HCT116 (cell line): ENCODE results near the gene WDR93. TPM values are rescaled to one million over a fixed set of nuclear protein-coding genes. Genes with fewer than 3 reads are reported as not detected.

ENCODE experiments used
- ATAC-seq: fragments of 200-7000 bp; cut with Tn5 transposase; 2 replicates; pipeline ENCODE4 v1.9.1; 2020; ENCODE audit warnings: mild to moderate bottlenecking, moderate library complexity
- BruUV-seq: library from RNA; stranded (reverse); fragments of 400-500 nt; replicated peaks from 2 replicates; lab custom pipeline; 2021; lab: Mats Ljungman, UMichigan
- CTCF ChIA-PET: fragments of 300-600 bp; sonication (Branson Sonifier 250); formaldehyde crosslinking; loops from one replicate; lab custom pipeline; 2021; ENCODE audit warnings: antibody characterized with exemption; lab: Charles Lee
- POLR2A ChIA-PET: fragments of 300-600, 350-600 bp; sonication (Branson Sonifier 250); formaldehyde crosslinking; loops from one replicate; lab custom pipeline; 2021; ENCODE audit warnings: antibody characterized with exemption; lab: Charles Lee
- RAD21 ChIA-PET, 2 experiments: fragments of 300-600 bp; sonication (Branson Sonifier 250); formaldehyde crosslinking; loops; one replicate each; lab custom pipeline; 2023; ENCODE audit warnings: low total read pairs in 2 of 2; ENCODE audit not compliant: uncharacterized antibody in 2 of 2, unreplicated experiment in 2 of 2, low non-redundant PET in 1 of 2; lab: Charles Lee
- DNase-seq: peaks from one replicate; pipeline ENCODE4 v3.0.0-alpha.2; 2010; ENCODE audit warnings: low read depth, low spot score
- H2AFZ ChIP-seq: fragments of 200-600 bp; shearing (Covaris generic), sonication (generic); 2 replicates; pipeline ENCODE4 v1.6.1; 2017; ENCODE audit warnings: low read depth, mixed run types, mixed read lengths, antibody characterized with exemption, low read length; ENCODE audit not compliant: poor library complexity, severe bottlenecking
- H3K27ac ChIP-seq: 2 replicates; pipeline ENCODE4 v1.5.1; 2012; ENCODE audit warnings: low read depth, low read length
- H3K27me3 ChIP-seq: fragments of 200-600 bp; sonication (generic); 2 replicates; pipeline ENCODE4 v1.6.1; 2016; ENCODE audit warnings: mixed run types, low read length, mixed read lengths; ENCODE audit not compliant: insufficient read depth
- H3K36me3 ChIP-seq, 2 experiments: fragments of 200-500 bp in 1 of 2; fragments of 200-600 bp in 1 of 2; sonication (Bioruptor generic) in 1 of 2; sonication (generic) in 1 of 2; 2 replicates each; pipeline versions ENCODE4 v1.5.1 to v1.6.1; 2014 to 2016; ENCODE audit warnings: low read length in 2 of 2, inconsistent platforms in 1 of 2, mixed read lengths in 1 of 2, mixed run types in 1 of 2; ENCODE audit not compliant: insufficient read depth in 2 of 2, control insufficient read depth in 1 of 2
- H3K4me1 ChIP-seq, 2 experiments: fragments of 200-600 bp in 1 of 2; sonication (generic) in 1 of 2; 2 replicates each; pipeline versions ENCODE4 v1.5.1 to v1.6.1; 2012 to 2017; ENCODE audit warnings: low read length in 2 of 2, inconsistent platforms in 1 of 2, mild to moderate bottlenecking in 1 of 2, mixed read lengths in 1 of 2, mixed run types in 1 of 2, moderate library complexity in 1 of 2; ENCODE audit not compliant: insufficient read depth in 2 of 2, control insufficient read depth in 1 of 2
- H3K4me2 ChIP-seq: fragments of 200-600 bp; sonication (generic); 2 replicates; pipeline ENCODE4 v1.6.1; 2017; ENCODE audit warnings: mixed run types, low read length, mixed read lengths
- H3K4me3 ChIP-seq, 2 experiments: fragments of 200-600 bp in 1 of 2; sonication (generic) in 1 of 2; replicated peaks in 1 of 2; 2 replicates each; pipeline ENCODE4 v1.5.1; 2011 to 2016; ENCODE audit warnings: low read length in 2 of 2, control low read depth in 1 of 2, low read depth in 1 of 2, mild to moderate bottlenecking in 1 of 2, mixed read lengths in 1 of 2, mixed run types in 1 of 2
- H3K79me2 ChIP-seq: fragments of 200-600 bp; sonication (generic); 2 replicates; pipeline ENCODE4 v1.6.1; 2017; ENCODE audit warnings: mild to moderate bottlenecking, mixed run types, low read length, moderate library complexity, mixed read lengths; ENCODE audit not compliant: insufficient read depth
- H3K9ac ChIP-seq: fragments of 200-600 bp; sonication (generic); 2 replicates; pipeline ENCODE4 v1.6.1; 2016; ENCODE audit warnings: low read length, mixed read lengths
- H3K9me2 ChIP-seq: fragments of 200-600 bp; sonication (generic), shearing (Covaris generic); 2 replicates; pipeline ENCODE4 v1.6.1; 2017; ENCODE audit warnings: mixed run types, mild to moderate bottlenecking, moderate library complexity; ENCODE audit not compliant: insufficient read depth
- H3K9me3 ChIP-seq, 2 experiments: fragments of 200-500 bp in 1 of 2; fragments of 200-600 bp in 1 of 2; sonication (Bioruptor generic) in 1 of 2; sonication (generic) in 1 of 2; 2 replicates each; pipeline ENCODE4 v1.6.1; 2014 to 2017; ENCODE audit warnings: low read length in 2 of 2, mixed read lengths in 2 of 2, inconsistent platforms in 1 of 2, low read depth in 1 of 2, mild to moderate bottlenecking in 1 of 2, mixed run types in 1 of 2, moderate library complexity in 1 of 2; ENCODE audit not compliant: control insufficient read depth in 1 of 2, insufficient read depth in 1 of 2
- H4K20me1 ChIP-seq: fragments of 200-600 bp; sonication (generic), shearing (Covaris generic); 2 replicates; pipeline ENCODE4 v1.6.1; 2017; ENCODE audit warnings: mixed run types, mild to moderate bottlenecking, moderate library complexity; ENCODE audit not compliant: insufficient read depth
- ATF3 ChIP-seq: IDR thresholded peaks from 2 replicates; pipeline ENCODE4 v1.6.1; 2012
- CBX3 ChIP-seq: IDR thresholded peaks from 2 replicates; pipeline ENCODE4 v1.6.1; 2012; ENCODE audit warnings: low read depth
- CEBPB ChIP-seq: IDR thresholded peaks from 2 replicates; pipeline ENCODE4 v1.6.1; 2012; ENCODE audit warnings: low read depth
- EGR1 ChIP-seq: IDR thresholded peaks from 2 replicates; pipeline ENCODE4 v1.6.1; 2012; ENCODE audit warnings: low read depth
- ELF1 ChIP-seq: IDR thresholded peaks from 2 replicates; pipeline ENCODE4 v1.6.1; 2012; ENCODE audit warnings: low read depth, borderline replicate concordance
- EZH2 ChIP-seq: fragments of 200-600 bp; sonication (generic); IDR thresholded peaks from 2 replicates; pipeline ENCODE4 v1.6.1; 2017; ENCODE audit warnings: antibody characterized with exemption, mixed run types
- EZH2phosphoT487 ChIP-seq: fragments of 200-600 bp; IDR thresholded peaks from 2 replicates; pipeline ENCODE4 v1.6.1; 2018; ENCODE audit warnings: antibody characterized with exemption, borderline replicate concordance
- JUND ChIP-seq: IDR thresholded peaks from 2 replicates; pipeline ENCODE4 v1.6.1; 2012
- MAX ChIP-seq: IDR thresholded peaks from 2 replicates; pipeline ENCODE4 v1.6.1; 2012
- POLR2A ChIP-seq: IDR thresholded peaks from 2 replicates; pipeline ENCODE4 v1.7.0; 2011; ENCODE audit warnings: borderline replicate concordance; ENCODE audit not compliant: insufficient read depth, insufficient read length; ENCODE audit errors: extremely low read depth
- POLR2AphosphoS5 ChIP-seq: IDR thresholded peaks from 2 replicates; pipeline ENCODE4 v1.6.1; 2011; ENCODE audit warnings: mild to moderate bottlenecking, low read depth, low read length, moderate library complexity
- RAD21 ChIP-seq: IDR thresholded peaks from 2 replicates; pipeline ENCODE4 v1.6.1; 2012; ENCODE audit warnings: low read depth, mild to moderate bottlenecking
- REST ChIP-seq: IDR thresholded peaks from 2 replicates; pipeline ENCODE4 v1.6.1; 2012; ENCODE audit warnings: low read depth
- SIN3A ChIP-seq: IDR thresholded peaks from 2 replicates; pipeline ENCODE4 v1.6.1; 2012; ENCODE audit warnings: low read depth
- SP1 ChIP-seq: IDR thresholded peaks from 2 replicates; pipeline ENCODE4 v1.6.1; 2012; ENCODE audit warnings: low read depth
- SRF ChIP-seq: IDR thresholded peaks from 2 replicates; pipeline ENCODE4 v1.6.1; 2012; ENCODE audit warnings: low read depth
- TCF7L2 ChIP-seq: IDR thresholded peaks from 2 replicates; pipeline ENCODE4 v1.7.0; 2011; ENCODE audit warnings: borderline replicate concordance, inconsistent platforms; ENCODE audit not compliant: insufficient read depth, insufficient read length; ENCODE audit errors: extremely low read depth
- YY1 ChIP-seq: IDR thresholded peaks from 2 replicates; pipeline ENCODE4 v1.6.1; 2011; ENCODE audit warnings: low read length, low read depth, moderate library complexity, mild to moderate bottlenecking; ENCODE audit not compliant: insufficient replicate concordance; ENCODE audit errors: extremely low read depth
- ZBTB33 ChIP-seq: IDR thresholded peaks from 2 replicates; pipeline ENCODE4 v1.6.1; 2011; ENCODE audit warnings: mild to moderate bottlenecking, low read length, moderate library complexity; ENCODE audit not compliant: insufficient replicate concordance; ENCODE audit errors: extremely low read depth
- ZFX ChIP-seq: fragments of 450-650 bp; IDR thresholded peaks from 2 replicates; pipeline ENCODE4 v1.6.1; 2017
- intact Hi-C: fragments of 100-400 bp; cut with micrococcal nuclease; formaldehyde crosslinking; loops from 2 replicates; pipeline ENCODE4 v1.10.0; 2022
- total RNA-seq: library from RNA; stranded (reverse); gene quantifications from one replicate; pipeline ENCODE4 v1.2.1, GENCODE V29; 2021; ENCODE audit not compliant: unreplicated experiment

The WDR93 gene
- total RNA-seq, 1 experiment from 2014 or later = 0.42 TPM

GRCh38 chr15:89654301-89654761, 36.3 kb upstream of the WDR93 start:
- ChIA-PET RAD21 (no interaction called here), CTCF (no interaction called here), POLR2A (no interaction called here)
- Histone ChIP-seq H3K4me3 (no peak overlapping the region), H3K79me2 (no peaks in the 10 kb centered on the region), H3K27me3 (no peaks in the 10 kb centered on the region), H3K4me1 (no peaks in the 10 kb centered on the region), H4K20me1 (no peaks in the 10 kb centered on the region), H3K9me3 (no peaks in the 10 kb centered on the region), H3K9me2 (no peaks in the 10 kb centered on the region), H3K36me3 (no peaks in the 10 kb centered on the region), H3K4me2 (no peak overlapping the region), H3K27ac (no peak overlapping the region), H2AFZ (no peak overlapping the region), H3K9ac (no peak overlapping the region)
- no TSS peak for BruUV-seq
- intact Hi-C loops = no loop called here
- TF ChIP-seq CEBPB (no peak), SRF (no peak), MAX (no peak), ZBTB33 (no peak), ZFX (no peak), RAD21 (no peak), CBX3 (no peak), SP1 (no peak), EGR1 (no peak), POLR2A (no peak), SIN3A (no peak), JUND (no peak), ATF3 (no peak), TCF7L2 (no peak), REST (no peak), EZH2phosphoT487 (no peak), EZH2 (no peak), POLR2AphosphoS5 (no peak), YY1 (no peak), ELF1 (no peak)
- DNase-seq (no peak), ATAC-seq (no peak)
